NOMO-1 (cell line): Measurements from ENCODE around the gene LCN9.
"Not testable (repeated sequence)": the region's sequence is repeated elsewhere in the genome, so short reads cannot be mapped to it uniquely, and the experiment has no call there.

ENCODE experiments used
- DNase-seq, 2 experiments: peaks; one replicate each; lab custom pipeline; 2025; ENCODE audit not compliant: unreplicated experiment in 2 of 2; lab: John Stamatoyannopoulos, UW

Gene LCN9

GRCh38 chr9:135662758-135663450 lies at the start of gene LCN9:
Gene LCN9, plus strand, starts transcription at chr9:135663309. Its CDS starts 13 bp downstream, at chr9:135663322.
- no peak for DNase-seq

GRCh38 chr9:135613946-135614805 lies 48.9 kb upstream of the LCN9 start:
- DNase-seq: no peak

GRCh38 chr9:135614821-135615665 lies 48.1 kb upstream of the LCN9 start:
- no peak for DNase-seq

- DNase-seq: no peak
Measured at GRCh38 chr9:135615666-135616618, 47.2 kb upstream of the LCN9 start.

- no peak for DNase-seq
Measured at GRCh38 chr9:135616619-135617537, 46.2 kb upstream of the LCN9 start.

- DNase-seq: no peak
Measured at GRCh38 chr9:135617538-135617900, 45.6 kb upstream of the LCN9 start.

GRCh38 chr9:135617991-135618411 lies 45.1 kb upstream of the LCN9 start:
- no peak for DNase-seq

GRCh38 chr9:135618866-135619598 lies 44.1 kb upstream of the LCN9 start:
- DNase-seq: no peak

GRCh38 chr9:135619599-135619886 lies 43.6 kb upstream of the LCN9 start:
- DNase-seq: no peak

- DNase-seq: no peak
Measured at GRCh38 chr9:135620558-135620957, 42.6 kb upstream of the LCN9 start.

- no peak for DNase-seq
Measured at GRCh38 chr9:135622415-135623020, 40.6 kb upstream of the LCN9 start.

GRCh38 chr9:135624282-135624681 lies 38.8 kb upstream of the LCN9 start:
- DNase-seq: no peak

GRCh38 chr9:135632841-135633240 lies 30.3 kb upstream of the LCN9 start:
- DNase-seq: no peak

GRCh38 chr9:135636930-135637530 lies 26.1 kb upstream of the LCN9 start:
- DNase-seq: not testable (repeated sequence)

GRCh38 chr9:135639196-135639595 lies 23.9 kb upstream of the LCN9 start, which contains the start of gene GLT6D1:
Gene GLT6D1, minus strand, starts transcription at chr9:135639540. Its CDS starts 353 bp downstream, at chr9:135639187.
- DNase-seq: no peak

- DNase-seq: no peak
Measured at GRCh38 chr9:135641047-135641446, 22.1 kb upstream of the LCN9 start.

GRCh38 chr9:135641745-135642144 lies 21.4 kb upstream of the LCN9 start:
- no peak for DNase-seq
